AG09309 (cell line): Measurements from ENCODE around the gene ETFBKMT.

ENCODE experiments used
- DNase-seq: peaks from one replicate; pipeline ENCODE4 v3.0.0-alpha.2; 2010; ENCODE audit warnings: low read depth
- H3K4me3 ChIP-seq: 2 replicates; pipeline ENCODE4 v1.5.1; 2011; ENCODE audit warnings: mild to moderate bottlenecking, low read depth, low read length, moderate library complexity; ENCODE audit not compliant: control insufficient read depth
- TF ChIP-seq, protein P1 (sequence below): IDR thresholded peaks from 2 replicates; pipeline ENCODE4 v1.5.1; 2011; ENCODE audit warnings: mild to moderate bottlenecking, low read depth, low read length, inconsistent platforms; ENCODE audit not compliant: insufficient read depth, control insufficient read depth; ENCODE audit errors: missing control alignments

ETFBKMT gene

DNA sequence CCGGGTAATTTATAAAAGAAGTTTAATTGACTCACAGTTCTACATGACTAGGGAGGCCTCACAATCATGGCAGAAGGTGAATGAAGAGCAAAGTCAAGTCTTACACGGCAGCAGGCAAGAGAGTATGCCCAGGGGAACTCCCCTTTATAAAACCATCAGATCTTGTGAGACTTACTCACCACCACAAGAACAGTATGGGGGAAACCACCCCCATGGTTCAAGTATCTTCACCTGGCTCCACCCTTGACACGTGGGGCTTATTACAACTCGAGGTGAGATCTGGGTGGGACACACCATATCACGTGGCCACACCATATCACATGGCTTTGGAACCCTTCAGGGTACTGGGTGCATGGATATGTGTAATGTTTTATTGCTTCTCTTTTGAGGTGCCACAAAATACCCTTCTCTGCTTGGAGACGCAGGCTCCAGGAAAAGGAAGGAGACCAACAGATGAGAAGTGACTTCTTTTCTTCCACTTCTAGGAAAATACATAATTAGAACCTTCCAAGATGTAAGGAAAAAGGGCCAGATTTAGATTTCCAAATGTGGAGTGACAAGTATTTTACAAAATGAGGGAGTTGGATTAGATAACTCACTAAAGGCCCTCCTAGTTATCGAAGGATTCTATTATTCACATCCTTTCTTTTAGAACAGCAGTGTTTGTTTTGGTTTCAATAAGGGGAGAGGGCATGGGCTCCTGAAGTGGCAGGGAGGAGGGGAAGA, 33.1 kb upstream of the ETFBKMT start:
- no peak for DNase-seq
- H3K4me3 ChIP-seq, result no peak overlapping the region
- TF ChIP-seq, protein P1, sequence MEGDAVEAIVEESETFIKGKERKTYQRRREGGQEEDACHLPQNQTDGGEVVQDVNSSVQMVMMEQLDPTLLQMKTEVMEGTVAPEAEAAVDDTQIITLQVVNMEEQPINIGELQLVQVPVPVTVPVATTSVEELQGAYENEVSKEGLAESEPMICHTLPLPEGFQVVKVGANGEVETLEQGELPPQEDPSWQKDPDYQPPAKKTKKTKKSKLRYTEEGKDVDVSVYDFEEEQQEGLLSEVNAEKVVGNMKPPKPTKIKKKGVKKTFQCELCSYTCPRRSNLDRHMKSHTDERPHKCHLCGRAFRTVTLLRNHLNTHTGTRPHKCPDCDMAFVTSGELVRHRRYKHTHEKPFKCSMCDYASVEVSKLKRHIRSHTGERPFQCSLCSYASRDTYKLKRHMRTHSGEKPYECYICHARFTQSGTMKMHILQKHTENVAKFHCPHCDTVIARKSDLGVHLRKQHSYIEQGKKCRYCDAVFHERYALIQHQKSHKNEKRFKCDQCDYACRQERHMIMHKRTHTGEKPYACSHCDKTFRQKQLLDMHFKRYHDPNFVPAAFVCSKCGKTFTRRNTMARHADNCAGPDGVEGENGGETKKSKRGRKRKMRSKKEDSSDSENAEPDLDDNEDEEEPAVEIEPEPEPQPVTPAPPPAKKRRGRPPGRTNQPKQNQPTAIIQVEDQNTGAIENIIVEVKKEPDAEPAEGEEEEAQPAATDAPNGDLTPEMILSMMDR, result no peak

DNA sequence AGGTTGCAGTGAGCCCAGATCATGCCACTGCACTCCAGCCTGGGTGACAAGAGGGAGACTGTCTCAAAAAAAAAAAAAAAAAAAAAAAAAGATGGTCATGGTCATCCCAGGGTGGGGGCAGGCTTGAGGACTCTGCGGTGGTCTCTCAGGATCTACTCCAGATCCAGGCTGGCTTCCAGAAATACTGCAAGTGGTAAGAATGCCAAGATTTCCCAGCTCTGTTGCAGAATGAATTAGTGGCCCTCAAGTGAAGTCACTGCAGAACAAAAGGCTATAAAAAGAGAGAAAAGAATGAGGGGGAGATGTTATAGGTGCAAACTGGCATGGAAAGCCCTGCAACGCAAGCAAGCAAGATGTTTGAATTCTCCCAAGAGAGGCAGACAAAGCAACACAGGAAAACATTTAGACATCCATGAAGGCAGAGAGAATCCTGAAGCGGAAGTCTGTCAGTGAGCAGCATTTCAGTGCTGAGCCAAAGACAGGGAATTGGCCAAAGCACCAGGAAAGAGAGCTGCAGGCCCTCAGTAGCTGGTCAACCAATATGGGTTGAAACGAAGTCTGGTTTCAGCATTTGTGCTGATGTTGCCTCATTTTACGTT, 31.9 kb upstream of the ETFBKMT start:
- TF ChIP-seq, protein P1, result no peak
- no peak for DNase-seq

DNA sequence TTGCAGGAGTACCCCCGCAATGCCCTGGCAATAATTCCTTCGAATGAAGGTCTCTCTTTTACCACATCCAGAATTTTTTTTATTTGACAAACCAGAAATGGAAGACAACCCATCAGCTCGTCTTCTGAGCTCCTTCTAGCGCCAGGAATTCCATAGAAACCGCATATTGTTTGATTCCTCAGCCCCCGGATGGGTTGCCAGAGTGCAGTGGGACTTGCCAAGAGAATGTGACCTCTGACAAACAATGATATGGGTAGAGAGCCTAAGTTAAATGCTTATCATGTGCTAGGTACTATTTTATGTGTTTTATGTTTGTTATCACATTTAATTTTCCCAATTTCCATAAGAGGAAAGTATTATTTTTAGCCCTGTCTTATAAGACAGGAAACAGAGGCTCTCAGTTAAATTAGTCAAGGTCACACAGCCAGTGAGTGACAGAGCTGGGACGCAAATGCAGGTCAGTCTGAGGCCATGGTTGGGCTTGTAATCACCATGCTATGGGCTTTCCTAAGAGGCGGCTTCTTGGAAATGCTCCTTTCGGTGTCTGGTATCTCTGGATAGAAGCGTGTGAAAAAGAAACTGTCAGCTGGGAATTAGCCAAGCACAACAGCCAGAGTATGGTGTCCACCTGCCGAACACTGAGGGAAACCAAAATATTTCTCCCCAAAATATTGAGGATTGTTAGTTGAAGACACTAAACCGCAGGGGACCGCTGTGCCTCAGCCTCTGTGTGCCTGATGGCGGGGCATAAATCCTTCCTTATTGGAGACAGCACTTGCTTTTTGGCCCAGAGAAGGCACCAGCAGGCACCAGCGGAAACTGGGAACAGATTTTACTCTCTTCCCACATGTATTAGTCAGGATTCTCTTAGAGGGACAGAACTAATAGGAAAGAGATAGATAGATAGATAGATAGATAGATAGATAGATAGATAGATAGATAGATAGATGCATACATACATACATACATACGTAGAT, 29.4 kb upstream of the ETFBKMT start:
- TF ChIP-seq, protein P1, result no peak
- no peak for DNase-seq
- H3K4me3 ChIP-seq, result no peak overlapping the region

More for the DNA sequence above, 31.9 kb upstream of the ETFBKMT start:
- no peak overlapping the region for H3K4me3 ChIP-seq

DNA sequence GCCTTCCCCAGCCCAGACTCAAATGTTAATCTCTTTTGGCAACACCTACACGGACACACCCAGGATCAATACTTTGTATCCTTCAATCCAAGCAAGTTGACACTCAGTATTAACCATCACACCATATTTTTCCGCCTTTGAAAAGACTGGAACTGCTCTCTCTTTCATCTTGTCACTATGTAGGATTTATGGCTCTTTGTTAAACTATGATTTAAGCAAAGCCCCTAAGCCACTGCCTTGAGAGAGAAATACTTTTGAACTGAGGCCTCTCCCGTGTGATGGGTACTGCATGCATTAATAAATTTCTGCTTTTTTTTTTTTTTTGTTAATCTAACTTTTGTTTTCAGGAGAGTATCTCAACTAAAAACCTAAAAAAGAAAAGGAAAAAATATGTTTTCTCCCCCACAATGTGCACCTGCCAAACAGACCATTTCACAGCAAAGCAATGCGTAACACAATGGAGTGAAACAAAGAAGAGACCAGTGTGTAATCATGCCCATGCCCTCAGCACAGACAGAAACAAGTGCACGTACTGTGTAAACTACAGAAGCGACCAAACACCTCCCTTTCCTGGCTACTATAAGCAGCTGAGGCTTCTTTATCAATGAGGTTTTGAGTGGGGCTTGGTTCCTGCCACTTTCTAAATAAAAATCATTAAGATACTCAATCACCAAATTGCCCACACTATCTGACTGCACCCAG, 28.3 kb upstream of the ETFBKMT start:
- no peak overlapping the region for H3K4me3 ChIP-seq
- DNase-seq, result no peak
- TF ChIP-seq, protein P1, result no peak

DNA sequence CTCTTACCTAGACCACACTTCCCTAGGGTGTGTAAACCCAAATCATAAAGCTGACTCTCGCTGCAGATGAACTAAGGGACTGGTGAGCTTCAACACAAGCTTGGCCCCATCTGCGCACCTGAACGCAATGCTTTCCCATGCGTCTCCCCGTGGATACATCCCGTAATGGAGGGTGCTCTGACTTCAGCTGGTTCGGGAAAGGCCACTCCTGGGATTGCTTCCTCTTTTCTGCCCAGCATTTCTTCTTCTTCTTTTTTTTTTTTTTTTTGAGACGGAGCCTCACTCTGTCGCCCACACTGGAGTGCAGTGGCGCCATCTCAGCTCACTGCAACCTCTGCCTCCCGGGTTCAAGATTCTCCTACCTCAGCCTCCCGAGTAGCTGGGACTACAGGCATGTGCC, 27.7 kb upstream of the ETFBKMT start:
- H3K4me3 ChIP-seq, result no peak overlapping the region
- TF ChIP-seq, protein P1, result no peak
- no peak for DNase-seq

DNA sequence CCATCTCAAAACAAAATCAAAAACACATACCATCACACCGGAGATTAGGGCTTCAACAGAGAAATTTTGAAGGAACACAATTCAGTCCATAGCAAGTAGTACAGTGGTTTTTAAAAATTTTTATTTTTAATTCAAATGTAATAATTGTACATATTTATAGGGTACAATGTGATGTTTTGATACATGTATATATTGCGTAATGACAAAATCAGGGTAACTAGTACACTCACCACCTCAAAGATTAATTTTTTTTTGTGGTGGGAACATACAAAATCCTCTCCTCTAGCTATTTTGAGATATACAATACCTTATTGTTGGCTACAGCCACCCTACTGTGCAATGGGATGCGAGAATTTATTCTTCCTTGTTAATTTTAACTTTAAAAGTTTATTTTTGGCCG, 26.0 kb upstream of the ETFBKMT start:
- TF ChIP-seq, protein P1, result no peak
- no peak overlapping the region for H3K4me3 ChIP-seq
- DNase-seq, result no peak
